Activated naive CD4-positive, alpha-beta T cell treated with Interleukin-2 at 50 U/mL for 16 hours (primary cell): ENCODE results near the gene RPUSD2.
"Not testable (repeated sequence)": the region's sequence is repeated elsewhere in the genome, so short reads cannot be mapped to it uniquely, and the experiment has no call there.

ENCODE experiments used
- DNase-seq: peaks from one replicate; pipeline ENCODE4 v3.0.0-alpha.2; 2020

RPUSD2 gene

DNA sequence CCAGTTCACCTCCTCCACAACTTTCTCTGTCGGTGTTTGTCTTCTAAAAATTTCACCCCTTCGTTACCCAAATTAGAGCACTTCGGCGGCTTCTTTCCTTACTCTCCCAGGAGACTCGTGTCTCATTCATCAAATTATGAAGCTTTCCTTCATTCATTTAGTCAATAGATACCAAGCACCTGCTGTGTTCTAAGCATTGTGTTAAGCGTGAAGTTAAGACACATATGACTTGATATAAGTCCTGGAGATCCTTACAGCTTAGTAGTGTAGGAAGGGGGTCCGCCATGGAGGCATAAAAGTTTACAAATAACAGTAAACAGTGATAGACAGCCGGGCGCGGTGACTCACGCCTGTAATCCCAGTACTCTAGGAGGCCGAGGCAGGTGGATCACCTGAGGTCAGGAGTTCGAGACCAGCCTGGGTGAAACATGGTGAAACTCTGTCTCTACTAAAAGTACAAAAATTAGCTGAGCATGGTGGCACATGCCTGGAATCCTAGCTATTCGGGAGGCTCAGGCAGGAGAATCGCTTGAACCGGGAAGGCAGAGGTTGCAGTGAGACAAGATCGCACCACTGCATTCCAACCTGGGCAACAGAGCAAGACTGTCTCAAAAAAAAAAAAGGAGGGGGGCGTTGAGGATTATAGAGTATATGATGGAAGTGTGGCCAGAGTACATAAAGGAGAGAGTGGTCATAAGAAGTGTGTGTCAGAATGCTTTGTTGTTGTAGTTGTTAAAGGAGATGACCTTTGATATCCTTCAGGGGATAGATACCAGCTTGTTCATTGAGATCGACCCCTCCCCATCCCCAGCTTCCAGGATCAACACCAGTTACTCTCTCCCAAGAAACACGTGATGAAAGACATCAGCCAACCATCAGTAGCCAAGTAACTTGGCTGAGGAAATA lies 3.5 kb upstream of the RPUSD2 start:
- DNase-seq, result no peak

DNA sequence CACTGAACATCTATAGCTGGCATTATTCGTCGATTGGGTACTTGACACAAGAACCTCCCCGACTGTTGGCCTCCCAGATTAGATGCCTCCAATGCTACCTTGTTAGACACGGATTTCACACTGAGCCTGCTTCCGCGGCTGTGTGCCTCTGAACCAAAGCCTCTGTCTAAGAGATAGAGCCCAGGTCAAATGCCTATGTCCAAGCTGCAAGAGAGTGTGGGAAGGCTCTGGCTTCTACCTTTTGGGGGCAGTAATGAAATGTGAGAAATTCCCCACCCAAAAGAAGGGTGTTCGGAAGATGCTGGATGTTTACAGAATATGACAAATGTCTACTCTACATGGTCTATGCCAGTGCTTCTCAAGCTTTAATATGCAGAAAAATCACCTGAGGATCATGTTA lies 2.0 kb upstream of the RPUSD2 start:
- no peak for DNase-seq

DNA sequence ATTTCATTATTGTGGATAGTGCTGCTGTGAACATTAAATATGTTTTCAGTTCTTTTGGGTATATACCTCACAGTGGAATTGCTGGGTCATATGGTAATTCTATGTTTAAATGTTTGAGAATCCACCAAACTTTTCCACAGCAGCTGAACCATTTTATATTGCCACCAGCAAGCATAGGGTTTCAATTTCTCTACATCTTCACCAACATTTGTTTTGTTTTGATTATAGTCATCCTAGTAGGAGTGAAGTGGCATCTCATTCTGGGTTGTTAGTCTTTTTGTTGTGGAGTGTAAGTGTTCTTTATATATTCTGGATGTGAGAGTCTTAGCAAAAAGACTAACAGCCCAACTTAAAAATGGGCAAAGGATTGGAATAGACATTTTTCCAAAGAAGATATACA lies 6.0 kb downstream of the RPUSD2 start:
- no peak for DNase-seq

DNA sequence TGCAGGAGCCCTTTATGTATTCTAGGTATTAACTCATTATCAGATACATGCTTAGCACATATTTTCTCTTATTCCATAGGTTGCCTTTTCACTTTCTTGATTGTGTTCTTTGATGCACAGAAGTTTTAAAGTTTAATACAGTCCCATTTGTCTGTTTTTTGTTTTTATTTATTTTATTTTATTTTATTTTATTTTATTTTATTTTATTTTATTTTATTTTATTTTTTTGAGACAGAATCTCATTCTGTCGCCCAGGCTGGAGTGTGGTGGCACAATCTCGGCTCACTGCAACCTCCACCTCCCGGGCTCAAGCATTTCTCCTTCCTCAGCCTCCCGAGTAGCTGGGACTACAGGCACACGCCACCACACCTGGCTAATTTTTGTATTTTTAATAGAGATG lies 7.8 kb downstream of the RPUSD2 start:
- not testable (repeated sequence) for DNase-seq

DNA sequence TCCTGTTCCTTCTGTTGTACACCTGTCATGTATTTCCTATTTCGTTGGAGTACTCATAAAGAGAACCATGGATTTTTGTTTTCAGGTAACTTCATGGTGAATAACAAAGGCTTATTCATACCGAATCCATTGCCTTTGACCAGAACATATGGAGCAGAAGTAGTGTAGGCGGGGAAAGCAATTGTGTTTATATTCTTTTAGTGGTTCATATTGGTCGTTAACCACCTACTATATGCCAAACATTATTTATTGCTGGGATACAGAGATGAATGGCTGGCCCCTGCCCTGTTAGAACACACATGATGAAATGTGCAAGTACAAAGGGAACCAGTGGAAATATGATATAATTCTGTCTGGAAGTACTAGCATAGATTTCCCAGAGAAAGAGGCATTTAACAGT lies 9.8 kb downstream of the RPUSD2 start:
- no peak for DNase-seq

DNA sequence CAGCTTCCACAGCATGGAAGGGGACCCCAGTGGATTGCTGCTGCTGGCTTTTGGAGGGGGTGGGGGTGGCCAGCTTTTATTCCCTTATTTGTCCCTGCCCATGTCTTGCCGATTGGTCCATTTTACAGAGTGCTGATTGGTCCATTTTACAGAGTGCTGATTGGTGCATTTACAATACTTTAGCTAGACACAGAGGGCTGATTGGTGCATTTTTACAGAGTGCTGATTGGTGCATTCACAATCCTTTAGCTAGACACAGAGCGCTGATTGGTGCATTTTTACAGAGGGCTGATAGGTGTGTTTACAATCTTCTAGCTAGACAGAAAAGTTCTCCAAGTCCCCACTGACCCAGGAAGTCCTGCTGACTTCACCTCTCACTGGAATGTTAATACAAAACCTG lies 12.7 kb downstream of the RPUSD2 start:
- DNase-seq, result not testable (repeated sequence)

DNA sequence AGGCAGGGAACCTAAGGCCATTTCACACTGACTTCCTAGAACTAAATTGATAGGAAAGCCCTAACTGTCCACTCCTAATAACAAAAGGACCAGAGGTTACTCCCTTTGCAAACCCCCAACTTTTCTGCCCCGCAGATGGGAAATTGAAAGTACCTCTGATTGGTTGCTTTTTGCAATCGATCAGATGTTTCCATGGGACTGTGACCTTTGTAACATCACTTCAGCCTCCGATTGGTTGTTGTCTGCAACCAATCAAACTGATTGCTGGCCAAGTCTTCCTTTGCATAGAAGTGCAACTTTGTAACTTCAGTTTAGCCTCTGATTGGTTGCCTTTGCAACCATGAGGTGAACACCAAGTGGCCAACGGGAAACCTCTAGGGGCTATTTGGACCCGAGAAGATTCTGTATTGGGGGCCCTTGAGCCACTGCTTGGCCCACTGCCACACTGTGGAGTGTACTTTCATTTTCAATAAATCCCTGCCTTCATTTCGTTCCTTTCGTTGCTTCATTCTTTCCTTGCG lies 13.7 kb downstream of the RPUSD2 start:
- DNase-seq, result no peak

DNA sequence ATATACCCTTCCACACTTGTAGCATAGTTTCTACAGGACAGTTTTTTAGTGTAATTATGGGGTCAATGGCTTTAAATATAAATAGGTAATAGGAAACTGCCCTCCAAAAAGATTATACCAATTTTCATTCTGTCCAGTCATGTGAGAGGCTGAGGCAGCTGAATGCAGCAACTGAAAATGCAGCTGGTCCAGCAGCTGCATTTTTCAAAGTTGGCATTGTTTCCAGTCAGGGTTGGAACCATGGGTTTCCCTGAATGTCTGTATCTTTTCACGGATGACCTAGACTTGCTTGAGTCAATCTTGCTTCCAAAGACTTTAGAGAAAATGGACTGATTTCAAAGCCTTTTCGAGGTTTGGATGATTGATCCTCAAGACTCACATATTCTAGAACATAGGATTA lies 15.1 kb downstream of the RPUSD2 start:
- no peak for DNase-seq

DNA sequence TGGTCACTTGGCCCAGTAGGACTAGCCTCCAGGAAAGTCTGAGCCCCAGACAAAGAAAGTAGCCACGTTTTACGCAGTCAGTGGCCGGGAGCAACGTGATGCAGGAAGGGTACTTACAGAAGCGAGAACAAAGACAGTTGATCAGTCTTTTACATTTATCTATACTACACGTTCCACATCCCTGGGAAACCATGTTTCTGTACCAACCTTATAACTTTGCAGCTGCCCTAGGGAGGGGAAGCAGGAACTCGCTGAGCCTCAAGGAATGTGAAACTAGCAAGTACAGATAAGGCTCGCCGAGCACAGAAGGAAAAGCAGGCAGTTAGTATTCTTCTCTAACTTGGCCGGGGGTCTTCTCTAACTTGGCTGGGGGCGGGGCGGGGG lies 21.6 kb downstream of the RPUSD2 start:
- DNase-seq, result no peak

DNA sequence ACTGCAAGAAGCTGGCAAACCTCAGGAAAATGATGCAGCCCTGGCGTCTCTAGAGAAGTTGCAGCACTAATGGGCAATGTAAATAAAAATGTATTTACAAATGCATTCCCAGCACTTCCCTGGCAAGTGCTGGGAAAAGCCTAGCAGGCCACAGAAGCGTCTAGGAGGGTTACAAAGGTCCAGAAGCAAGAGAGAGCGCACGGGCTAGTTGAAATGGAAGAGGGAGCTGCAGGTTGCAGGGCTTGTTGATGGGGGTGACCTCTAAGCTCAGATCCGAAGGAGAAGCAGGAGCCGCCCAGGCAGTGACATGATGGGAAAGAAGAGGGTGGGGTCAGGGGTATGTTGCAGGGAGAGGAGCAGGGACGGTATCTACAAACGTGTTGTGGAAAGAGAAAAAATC lies 22.3 kb downstream of the RPUSD2 start:
- DNase-seq, result no peak

DNA sequence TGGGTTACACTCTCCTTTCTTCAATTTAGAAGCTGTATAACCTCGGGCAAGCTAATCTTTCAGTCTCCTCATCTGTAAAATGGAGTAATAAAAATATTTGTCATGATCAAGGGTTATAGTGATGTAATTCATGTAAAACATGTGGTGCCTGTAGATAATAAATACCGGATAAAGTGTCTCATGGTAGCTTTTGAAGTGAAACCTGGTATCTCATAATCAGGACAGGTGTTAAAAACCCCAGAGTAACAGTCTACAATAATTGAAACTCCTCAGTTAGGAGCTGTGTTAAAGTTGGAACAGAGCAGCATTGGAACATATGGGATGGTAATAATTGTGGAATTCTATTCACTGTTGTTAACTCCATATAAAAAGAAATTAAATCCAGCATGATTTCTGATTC lies 24.1 kb downstream of the RPUSD2 start:
- no peak for DNase-seq

DNA sequence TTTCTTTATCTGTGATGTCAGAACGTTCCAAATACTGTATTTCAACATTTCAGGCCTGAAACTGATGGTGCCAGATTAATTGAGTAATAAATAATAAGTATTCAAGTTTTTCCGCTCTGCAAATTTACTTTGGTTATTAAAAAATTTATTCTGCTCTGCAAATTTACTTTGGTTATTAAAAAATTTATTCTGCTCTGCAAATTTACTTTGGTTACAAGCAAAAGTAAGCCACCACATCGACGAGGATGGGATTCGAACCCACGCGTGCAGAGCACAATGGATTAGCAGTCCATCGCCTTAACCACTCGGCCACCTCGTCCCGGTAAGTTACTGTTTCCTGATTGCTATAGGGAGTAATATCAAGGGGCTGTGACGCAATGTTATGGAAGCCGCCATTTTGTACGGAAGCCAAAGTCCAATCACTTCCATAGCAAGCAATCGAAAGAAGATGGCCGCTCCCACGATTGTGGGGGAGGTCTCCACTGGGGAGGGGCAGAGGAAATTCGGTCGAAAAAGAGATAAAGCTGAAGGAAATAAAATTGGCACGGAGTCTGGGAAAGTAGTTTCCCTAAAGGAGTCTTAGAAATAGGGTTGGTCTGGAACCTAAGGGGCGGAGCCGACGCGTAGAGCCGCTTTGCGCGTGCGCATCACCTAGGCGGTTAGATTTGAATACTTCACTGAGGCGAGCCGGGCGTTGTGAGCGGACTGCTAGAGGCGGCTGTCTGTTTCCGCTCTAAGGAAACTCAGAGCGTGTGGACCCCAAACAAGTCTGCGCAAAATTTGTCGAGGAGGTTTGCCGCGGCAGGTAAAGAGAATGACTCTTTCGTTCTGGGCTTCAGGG lies 24.7 kb downstream of the RPUSD2 start, which contains the start of gene KNL1:
Gene KNL1, plus strand, starts transcription at position 662 of the 841 bp plus-strand sequence. CDS start 8,683 bp downstream, outside the sequence.
- DNase-seq, result peak; percentile 88

DNA sequence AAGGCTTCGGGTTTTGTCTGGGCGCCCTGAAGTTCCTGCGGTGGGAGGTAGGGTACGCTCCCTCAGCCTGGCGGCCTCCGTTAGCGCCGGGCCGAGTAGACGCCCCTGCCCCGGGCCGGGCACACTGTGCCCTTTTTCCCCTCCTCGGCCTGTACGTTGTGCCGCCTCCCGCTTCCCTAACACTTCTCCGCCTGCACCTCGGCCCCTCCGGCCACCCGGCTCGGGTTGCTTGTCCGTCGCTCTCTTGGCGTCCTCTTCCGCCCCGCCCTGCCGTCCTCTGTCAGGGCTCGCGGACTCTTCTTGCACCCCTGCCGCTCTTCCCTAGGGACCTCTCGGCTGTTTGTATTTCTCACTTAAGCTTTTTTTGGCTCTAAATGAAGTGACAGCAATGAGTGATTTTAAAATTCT lies 25.3 kb downstream of the RPUSD2 start:
- DNase-seq, result no peak

DNA sequence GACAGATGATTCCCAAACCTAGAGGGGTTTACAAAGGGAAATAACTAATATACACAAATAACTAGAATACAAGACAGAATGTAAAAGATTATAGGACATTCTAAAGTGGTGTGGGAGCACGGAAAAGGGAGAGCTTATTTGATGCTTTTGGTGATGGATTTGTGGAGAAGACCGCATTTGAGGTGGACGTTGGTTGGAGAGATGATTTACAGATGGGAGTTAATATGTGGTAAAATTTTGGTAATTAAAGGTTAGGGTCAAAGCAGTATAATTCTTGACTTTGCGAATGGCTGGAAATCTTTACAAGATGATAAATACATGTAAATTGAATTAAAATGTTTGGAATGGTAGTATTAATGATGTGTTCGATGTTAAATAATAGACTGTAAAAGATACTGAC lies 26.1 kb downstream of the RPUSD2 start:
- no peak for DNase-seq

DNA sequence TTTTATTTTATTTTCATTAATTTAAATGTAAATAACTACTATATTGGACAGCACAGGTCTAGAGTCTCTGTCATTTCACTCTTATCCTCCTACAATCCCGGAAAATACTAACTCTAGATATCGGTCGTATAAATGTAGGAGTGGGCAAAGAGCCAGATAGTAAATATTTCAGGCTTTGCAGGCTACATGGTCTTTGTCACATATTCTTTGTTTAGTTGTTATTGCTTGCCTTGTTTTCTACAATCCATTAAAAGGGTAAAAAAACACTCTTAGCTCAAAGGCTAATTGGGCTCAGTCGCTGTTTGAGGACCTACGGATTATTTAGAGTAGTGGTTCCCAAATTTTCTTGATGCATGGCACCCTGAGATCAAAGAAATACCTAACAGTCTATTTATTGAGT lies 26.7 kb downstream of the RPUSD2 start:
- no peak for DNase-seq

DNA sequence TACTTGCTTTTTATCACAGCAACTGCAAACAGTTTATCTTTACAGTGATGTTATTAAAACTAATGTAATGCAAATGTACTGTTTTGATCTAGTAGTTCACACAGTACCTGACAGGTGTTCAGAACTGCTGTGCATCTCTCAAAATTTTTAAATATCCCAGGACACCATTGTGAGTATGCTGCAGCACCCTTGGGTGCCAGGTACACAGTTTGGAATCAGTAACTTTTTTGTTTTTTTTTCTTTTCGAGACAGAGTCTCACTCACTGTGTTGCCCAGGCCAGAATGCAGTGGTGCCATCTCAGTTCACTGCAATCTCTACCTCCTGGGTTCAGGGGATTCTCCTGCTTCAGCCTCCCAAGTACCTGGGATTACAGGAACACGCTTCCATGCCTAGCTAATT lies 27.9 kb downstream of the RPUSD2 start:
- DNase-seq, result no peak

DNA sequence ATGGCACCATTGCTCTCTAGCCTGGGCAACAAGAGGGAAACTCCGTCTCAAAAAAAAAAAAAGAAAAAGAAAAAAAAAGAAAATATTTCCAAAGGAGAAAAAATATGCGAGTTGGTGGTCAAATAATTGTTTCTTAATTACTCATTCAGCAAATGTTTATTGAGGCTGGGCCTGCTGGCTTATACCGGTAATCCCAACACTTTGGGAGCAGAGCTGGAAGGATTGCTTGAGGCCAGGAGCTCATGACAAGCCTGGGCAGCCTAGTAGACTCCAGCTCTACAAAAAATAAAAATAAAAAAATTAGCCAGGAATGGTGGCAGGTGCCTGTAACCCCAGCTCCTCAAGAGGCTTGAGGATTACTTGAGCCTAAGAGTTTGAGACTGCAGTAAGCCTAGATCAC lies 29.0 kb downstream of the RPUSD2 start:
- no peak for DNase-seq

DNA sequence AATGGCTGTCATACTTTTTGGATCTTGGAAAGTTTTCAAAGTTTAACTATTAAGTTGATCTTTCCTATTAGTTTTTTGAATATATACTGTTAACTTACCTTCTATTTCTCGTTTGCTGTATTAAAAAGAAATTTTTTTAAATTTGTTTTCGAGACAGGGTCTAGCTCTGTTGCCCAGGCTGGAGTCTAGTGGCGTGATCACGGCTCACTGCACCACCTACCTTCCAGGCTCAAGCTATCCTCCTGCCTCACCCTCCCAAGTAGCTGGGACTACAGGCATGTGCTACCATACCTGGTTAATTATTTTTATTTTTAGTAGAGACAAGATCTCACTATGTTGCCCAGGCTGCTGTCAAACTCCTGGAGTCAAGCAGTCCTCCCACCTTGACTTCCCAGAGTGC lies 29.6 kb downstream of the RPUSD2 start:
- no peak for DNase-seq

DNA sequence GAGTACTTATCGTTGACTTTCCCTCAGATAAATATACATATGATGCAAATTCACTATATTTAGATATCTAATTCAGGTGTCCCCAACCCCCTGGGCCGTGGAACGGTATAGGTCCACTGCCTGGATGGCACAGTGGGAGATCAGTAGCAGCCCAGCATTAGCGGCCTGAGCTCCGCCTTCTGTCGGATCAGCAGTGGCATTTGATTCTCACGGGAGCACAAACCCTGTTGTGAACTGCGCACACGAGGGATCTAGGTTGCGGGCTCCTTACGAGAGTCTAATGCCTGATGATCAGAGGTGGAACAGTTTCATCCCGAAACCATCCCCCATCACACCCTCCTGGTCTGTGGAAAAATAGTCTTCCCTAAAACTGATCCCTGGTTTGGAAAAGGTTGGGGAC lies 31.9 kb downstream of the RPUSD2 start:
- DNase-seq, result no peak

DNA sequence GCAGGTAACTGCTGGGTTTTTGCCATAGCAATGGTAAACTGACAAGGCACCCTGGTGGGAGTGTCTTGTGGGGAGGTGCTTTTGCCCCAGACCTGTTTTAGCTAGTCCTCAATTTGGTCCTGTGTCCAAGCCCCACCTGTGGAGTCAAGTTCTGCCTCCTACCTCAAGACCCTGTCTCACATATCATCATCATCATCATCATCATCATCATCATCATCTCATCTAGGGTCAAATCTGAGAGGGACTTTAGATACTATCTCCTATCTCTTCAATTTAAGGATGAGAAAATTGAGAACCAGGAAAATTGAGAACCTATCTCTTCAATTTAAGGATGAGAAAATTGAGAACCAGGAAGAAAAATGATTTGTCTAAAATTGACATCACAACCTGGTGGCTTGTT lies 34.8 kb downstream of the RPUSD2 start:
- DNase-seq, result no peak

DNA sequence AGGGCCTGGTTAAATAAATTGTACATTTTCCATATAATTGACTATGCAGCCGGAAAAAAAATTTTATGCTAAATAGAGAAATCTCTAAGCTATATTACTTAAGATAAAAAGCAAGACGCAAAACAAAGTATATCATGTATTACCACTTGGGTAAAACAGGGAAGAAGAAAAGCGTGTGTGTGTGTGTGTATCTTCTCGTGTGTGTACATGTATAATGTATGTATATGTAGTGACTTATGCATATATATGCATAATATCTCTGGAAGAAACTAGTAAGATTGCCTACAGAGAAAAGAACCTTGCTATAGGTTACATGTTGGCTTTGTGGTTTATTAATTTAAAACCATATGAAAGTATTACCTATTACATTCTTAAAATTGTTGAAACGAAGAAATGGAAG lies 44.0 kb downstream of the RPUSD2 start:
- DNase-seq, result no peak

DNA sequence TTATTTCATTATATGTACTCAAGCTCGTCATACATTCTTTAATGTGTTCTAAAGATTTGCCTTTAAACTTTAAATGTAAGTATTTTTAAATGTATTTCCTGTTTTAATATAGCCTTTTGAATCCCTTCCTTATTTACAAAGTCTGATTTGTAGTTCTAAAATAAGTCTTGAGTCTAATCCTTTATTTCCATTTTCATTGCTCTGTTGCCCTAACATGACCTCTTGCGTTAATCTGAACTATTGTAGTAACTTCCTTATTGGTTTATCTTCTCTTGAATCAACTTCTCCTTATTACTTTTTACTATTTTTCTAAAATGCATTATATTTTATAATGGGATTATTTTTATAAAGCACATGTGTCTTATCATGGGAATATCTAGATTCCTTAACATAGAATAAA lies 48.9 kb downstream of the RPUSD2 start:
- DNase-seq, result no peak

DNA sequence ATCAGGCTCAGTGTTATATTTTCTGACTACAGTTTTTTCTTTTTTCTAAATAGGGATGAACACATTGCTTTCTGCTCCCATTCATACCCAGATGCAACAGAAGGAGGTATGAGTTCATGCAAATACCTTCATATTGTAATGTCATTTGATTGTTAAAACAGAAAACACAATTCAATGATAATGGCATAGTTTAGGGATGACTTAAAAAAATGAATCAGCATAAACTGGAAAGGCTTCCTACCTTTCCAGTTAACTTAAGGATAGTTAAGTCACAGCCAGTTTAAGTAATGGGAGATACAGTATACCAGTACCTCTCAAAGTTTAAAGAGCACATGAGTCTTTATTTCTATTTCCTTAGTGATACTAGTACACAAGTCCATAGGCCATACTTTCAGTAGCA lies 49.8 kb downstream of the RPUSD2 start:
- DNase-seq, result no peak

DNA sequence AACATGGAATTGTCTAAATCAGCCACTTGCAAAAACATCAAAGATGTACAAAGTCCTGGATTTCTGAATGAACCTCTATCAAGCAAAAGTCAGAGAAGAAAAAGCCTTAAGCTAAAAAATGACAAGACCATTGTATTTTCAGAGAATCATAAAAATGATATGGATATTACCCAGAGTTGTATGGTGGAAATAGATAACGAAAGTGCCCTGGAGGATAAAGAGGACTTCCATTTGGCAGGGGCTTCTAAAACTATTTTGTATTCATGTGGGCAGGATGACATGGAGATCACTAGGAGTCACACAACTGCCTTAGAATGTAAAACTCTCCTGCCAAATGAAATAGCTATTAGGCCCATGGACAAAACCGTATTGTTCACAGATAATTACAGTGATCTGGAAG lies 54.3 kb downstream of the RPUSD2 start:
- no peak for DNase-seq
